IPS-18c (cell line): ENCODE measurements around the gene PODXL2.

Experiments
- H3K4me3 ChIP-seq: 2 replicates; pipeline ENCODE4 v1.7.0; 2013; ENCODE audit warnings: low read depth, mild to moderate bottlenecking, low read length, moderate library complexity; ENCODE audit not compliant: insufficient read depth
- H3K9me3 ChIP-seq: one replicate; pipeline ENCODE4 v1.6.1; 2013; ENCODE audit warnings: mild to moderate bottlenecking, low read length, moderate library complexity; ENCODE audit not compliant: control insufficient read depth, insufficient read depth

The PODXL2 gene

DNA sequence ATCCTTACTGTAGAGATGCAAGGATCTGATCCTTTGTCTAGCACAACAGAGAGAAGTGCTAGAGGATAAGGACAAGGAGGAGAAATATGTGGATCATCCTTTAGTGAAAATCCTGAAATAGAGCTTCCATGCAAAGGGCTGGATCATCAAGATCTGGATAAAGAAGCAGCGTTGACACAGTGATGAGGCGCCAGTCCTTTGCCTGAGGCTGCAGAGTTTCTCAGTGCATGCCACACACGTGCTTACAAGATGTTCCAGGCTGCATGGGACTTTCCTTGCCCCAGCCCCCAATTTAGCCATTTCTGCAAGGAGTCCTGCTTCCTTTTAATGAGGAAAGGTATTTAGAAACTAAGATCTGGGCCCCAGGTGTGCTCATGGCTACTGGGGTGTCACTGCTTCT, 36.6 kb downstream of the PODXL2 start:
- no peaks in the 10 kb centered on the region for H3K9me3 ChIP-seq
- H3K4me3 ChIP-seq, result no peak overlapping the region

DNA sequence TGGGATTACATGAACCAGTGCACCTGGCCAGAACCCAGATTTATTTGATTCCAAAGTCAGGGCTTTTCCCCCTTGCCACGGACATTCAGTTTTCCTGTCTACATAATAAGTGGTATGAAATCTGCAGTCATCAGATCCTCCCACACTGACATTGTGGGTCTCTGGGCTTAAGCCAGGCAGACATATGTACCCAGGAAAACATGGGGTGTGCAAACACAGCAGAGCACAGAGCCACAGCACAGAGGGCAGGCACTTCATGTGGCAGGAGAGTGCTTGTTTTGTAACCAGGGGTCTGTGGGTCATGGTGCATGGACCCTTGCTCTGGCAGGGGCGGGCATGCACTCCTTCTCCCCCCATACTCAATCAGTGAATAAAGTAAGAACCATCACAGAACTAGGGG, 37.7 kb downstream of the PODXL2 start:
- H3K4me3 ChIP-seq, result no peak overlapping the region
- H3K9me3 ChIP-seq, result no peaks in the 10 kb centered on the region

DNA sequence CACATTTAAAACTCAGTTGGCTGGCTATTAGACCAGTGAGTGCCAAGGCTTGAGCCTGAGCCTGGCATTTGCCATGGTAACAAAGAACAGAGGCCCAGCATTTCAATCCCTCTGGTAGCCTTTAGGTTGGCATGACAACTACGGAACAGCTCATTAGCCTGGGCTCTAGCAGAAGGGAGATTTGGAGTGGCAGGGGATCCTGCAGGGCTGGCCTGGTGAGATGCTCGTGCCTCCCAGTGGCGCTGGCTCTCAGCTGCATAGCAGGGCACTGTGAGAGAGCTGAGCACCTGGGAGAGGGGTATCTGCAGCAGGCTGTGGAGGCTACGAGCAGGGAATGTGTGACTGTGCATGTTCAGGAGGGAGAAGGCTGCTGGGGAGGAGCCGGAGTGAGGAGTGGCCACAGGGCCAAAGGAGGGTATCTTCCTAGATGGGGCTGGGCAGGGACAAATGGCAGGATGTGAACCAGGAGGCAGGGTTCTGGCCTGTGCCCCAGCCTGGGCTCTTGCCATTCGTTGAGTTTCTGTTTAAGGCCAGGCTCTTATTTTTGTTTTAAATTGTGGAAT, 38.2 kb downstream of the PODXL2 start:
- Histone ChIP-seq H3K4me3 (no peak overlapping the region), H3K9me3 (no peaks in the 10 kb centered on the region)

DNA sequence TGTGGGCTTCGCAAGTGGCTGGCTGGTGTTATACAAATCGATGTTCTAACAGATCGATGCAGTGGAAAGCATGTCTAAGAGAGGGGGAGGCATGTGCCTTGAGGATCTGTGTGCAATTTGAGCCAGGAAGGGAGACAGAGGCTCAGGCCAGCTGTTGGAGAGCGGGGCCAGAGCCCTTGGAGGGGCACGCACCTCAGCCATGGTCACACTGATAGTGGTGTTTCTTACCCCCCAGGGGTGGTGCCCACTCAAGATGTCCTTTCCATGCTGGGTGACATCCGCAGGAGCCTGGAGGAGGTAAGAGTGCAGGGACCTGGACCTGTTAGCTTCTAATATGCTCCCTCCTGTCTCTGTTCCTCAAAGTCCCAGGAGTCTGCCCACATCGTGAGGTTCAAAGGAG, 39.9 kb downstream of the PODXL2 start:
- no peaks in the 10 kb centered on the region for H3K9me3 ChIP-seq

DNA sequence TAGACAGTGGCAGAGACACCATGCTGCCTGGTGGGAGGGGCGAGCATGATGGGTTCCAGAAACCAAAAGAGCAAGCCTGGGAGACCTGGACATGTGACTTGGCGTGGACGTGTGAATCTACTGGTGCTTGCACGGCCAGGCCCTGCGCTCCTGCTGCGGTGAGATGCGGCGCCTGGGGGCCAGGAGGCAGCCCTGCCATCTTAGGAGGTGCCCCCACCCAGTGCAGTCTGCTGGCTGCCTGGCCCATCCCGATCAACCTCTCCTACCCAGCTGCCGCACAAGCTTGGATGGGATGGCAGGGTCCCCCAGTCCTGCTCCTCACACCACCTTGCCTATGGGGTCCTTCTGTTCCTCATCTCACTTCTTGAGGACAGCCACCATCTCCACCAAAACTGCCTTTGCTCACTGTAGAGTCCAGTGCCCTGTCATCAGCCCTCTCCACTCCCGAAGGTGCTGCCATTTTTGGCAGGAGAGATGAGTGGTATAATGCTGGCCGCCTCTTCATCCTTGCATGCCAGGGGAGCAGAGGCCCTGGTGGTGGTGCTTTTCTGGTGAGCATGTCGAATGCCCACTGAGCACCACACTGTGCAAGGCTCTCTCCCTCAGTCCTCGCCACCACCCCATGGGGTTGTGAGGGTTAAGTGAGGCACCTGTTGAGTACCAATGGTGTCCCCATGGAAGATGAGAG, 40.7 kb downstream of the PODXL2 start:
- H3K4me3 ChIP-seq, result no peak overlapping the region
- no peaks in the 10 kb centered on the region for H3K9me3 ChIP-seq

More for the DNA sequence above, 39.9 kb downstream of the PODXL2 start:
- no peak overlapping the region for H3K4me3 ChIP-seq

DNA sequence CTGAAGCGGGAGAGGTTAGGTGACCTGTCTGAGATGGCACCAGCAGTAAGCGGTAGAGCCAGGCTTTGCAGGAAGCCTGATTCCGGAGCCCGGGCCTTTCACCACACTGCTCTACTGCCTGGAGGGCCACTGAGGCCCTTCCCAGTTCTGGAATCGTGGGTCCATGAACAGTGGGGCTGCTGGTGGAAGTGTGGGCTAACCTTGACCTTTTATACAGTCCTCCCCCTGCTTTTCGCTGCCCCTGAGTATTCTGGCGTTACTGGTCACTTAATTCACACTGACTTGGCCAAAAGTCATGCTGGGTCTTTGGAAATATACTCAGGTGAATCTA, 41.2 kb downstream of the PODXL2 start:
- H3K9me3 ChIP-seq, result no peaks in the 10 kb centered on the region
- H3K4me3 ChIP-seq, result no peak overlapping the region

DNA sequence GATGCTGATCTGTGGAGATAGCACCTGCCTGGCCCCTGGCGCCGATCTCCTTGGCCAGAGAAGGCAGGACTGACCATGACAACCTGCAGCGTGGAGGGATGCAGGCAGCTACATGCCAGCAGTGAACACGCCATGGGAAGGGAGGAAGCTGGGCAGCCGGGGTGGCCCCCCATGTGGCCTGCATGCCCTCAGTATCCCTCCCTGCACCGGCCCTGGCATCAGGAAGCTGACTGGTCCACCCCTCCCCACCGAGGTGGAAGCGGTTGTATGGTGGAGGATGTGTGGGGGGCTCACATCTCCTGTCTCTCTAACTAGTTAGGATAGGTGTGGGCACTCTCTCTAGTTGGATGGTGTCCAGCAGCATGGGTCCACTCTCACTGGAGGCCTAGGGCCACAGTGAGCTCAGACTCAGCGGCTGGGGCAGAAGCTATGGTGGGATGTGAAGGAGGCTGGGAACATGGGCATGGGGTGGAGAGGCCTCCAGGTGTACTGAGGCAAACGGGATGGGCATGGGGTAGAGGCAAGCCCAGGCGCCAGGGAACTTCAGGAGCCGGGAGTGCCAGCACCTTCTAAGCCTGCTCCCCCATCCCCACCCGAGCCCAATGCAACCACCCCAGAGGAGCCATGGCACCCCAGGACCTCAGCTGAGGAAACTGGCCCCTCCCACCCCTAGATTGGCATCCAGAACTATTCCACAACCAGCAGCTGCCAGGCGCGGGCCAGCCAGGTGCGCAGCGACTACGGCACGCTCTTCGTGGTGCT, 42.0 kb downstream of the PODXL2 start:
- Histone ChIP-seq H3K9me3 (no peaks in the 10 kb centered on the region), H3K4me3 (no peak overlapping the region)

DNA sequence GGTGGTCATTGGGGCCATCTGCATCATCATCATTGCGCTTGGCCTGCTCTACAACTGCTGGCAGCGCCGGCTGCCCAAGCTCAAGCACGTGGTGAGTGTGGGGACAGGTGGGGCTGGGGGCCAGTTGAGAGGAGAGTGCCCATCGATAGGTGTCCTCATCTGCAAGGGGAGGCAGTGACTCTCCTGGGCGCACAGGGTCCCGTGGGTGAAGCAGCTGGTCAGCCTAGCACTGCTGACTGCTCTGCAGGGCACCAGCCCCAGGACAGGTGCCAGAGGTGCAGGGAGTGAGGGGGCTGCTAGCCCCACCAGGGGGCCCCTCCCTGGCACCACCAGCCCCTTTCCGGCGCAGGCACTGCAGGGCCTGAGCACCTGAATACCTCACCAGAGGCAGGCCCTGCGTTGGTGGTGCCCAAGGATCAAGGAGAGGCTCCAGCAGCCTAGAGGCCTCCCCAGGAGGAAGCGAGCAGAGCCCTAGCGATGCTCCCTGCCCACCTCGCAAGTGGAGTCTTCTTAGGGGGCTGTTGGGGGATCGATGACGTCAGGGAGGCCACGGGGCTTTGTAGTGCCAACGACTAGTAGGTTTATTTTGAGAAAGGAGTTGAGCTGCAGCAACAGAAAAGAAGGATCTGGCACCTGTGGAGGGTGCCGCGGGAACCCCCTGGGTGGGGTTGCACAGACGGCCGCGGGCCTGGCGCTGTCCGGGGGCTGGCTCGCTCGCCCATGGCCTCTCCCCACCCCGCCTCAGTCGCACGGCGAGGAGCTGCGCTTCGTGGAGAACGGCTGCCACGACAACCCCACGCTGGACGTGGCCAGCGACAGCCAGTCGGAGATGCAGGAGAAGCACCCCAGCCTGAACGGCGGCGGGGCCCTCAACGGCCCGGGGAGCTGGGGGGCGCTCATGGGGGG, 42.8 kb downstream of the PODXL2 start:
- peak overlapping the region; percentile 67 for H3K4me3 ChIP-seq
- H3K9me3 ChIP-seq, result no peaks in the 10 kb centered on the region

DNA sequence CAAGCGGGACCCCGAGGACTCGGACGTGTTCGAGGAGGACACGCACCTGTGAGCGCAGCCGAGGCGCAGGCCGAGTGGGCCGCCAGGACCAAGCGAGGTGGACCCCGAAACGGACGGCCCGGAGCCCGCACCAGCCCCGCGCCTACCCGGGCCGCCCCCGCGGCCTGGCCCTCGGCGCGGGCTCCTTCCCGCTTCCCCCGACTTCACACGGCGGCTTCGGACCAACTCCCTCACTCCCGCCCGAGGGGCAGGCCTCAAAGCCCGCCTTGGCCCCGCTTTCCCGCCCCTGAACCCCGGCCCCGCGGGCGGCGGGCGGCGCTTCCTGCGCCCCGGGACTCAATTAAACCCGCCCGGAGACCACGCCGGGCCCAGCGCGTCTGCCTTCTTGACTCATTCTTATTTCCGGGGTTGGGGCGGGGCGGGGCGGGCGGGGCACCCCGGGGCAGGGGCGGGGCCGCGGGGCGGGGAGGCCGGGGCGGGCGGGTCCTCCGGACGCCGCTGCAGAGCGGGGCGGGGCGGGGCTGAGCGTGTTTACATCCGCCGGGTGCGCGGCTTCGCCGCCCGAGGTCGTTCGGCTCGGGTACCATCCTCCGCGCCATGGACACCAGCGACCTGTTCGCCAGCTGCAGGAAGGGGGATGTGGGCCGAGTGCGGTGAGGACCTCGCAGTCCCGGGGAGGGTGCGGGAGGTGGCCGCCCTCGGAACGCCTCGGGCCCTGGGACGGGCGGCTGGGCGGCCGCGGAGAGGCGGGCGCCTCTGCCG, 43.6 kb downstream of the PODXL2 start, which contains the start of gene ABTB1:
ABTB1 (plus strand) TSS at position 524 of the 762 bp plus-strand sequence; CDS start at position 598, 74 bp downstream.
- Histone ChIP-seq H3K9me3 (no peaks in the 10 kb centered on the region), H3K4me3 (peak within 1 kb of the TSS; percentile 78)

DNA sequence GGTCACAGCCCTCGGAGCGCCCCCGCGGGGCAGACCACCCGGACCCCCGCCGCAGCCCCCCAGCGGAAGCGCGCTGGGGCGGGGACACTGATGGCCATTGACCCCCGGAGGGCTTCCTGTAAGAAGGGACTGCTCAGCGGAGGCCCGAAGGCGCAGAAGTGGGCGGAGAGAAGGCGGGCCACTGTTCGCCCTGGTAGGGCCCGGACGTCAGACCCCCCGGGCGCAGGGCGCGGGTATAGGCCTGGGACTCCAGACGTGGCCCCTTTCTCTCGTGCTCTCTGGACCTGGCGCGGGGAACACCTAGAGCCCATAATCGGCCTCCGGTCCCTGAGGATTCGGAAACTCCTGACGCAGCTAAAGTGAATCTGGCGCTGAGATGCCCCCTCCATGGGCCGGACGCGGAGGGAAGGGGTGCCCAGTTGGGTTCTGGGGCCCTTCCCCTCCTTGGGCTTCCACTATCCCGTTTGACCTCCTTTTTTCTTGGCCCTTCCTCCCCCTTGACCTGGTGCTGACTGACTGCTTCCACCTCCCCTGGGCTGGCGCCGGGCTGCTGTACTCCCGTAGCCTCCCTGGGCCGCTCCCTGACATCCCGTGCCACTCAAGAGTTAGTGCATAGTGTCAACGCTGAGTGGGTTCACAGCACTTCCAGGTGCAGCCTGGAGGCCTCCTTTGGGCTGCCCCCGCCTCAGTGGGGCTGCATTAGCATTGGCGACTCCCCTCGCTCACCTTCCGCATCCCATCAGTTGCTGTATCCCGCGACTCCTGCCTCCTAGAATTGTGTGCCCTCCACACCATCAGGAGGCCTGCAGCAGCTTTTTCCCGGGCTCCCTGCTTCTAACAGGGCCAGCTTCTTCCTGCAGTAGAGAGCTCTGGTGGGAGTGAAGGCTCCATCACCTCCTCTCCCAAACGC, 44.5 kb downstream of the PODXL2 start:
- peak overlapping the region; percentile 78 for H3K4me3 ChIP-seq

DNA sequence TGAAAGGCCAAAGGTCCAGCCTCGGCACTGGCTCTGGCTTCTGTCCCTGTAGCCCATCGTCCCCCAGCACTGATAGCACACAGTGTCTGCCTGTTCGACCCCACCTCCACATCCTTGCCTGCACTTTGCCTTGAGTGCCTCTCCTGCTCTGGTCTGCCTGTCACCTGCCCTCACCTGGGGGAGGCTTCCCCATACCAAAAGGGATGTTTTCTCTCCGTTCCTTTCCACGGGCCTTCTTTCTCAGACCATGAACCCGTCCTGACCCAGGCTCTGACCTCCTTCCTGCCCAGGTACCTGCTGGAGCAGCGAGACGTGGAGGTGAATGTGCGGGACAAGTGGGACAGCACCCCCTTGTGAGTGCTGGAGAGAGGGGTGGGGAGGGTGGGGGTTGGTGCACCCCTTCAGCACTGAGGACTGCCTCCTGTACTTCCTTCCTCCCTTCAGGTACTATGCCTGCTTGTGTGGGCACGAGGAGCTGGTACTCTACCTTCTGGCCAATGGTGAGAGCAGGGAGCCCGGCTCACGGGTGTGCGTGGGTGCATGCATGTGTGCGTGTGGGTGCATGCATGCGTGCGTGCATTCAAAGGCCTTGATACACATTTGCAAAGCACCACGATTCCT, 45.2 kb downstream of the PODXL2 start:
- Histone ChIP-seq H3K4me3 (no peak overlapping the region), H3K9me3 (no peaks in the 10 kb centered on the region)

More for the DNA sequence above, 44.5 kb downstream of the PODXL2 start:
- H3K9me3 ChIP-seq, result no peaks in the 10 kb centered on the region

DNA sequence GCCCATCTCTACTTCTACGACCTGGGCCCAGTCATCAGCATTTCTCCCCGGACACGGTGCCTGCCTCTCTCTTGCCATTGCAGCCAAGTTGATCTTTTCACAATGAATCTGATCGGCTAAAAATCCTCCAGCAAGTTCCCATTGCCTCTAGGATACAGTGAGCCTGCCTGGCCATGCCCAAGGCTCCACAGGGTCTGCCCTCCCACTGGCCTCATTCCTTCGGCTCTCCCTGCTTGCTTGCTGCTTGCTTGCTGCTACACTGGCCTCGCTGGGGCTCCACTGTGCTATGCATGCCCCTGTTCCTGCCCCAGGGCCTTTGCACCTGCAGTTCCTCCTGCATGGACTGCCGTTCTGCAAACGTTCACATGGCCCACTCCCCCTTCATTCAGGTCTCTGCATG, 45.8 kb downstream of the PODXL2 start:
- H3K9me3 ChIP-seq, result no peaks in the 10 kb centered on the region
- H3K4me3 ChIP-seq, result no peak overlapping the region

DNA sequence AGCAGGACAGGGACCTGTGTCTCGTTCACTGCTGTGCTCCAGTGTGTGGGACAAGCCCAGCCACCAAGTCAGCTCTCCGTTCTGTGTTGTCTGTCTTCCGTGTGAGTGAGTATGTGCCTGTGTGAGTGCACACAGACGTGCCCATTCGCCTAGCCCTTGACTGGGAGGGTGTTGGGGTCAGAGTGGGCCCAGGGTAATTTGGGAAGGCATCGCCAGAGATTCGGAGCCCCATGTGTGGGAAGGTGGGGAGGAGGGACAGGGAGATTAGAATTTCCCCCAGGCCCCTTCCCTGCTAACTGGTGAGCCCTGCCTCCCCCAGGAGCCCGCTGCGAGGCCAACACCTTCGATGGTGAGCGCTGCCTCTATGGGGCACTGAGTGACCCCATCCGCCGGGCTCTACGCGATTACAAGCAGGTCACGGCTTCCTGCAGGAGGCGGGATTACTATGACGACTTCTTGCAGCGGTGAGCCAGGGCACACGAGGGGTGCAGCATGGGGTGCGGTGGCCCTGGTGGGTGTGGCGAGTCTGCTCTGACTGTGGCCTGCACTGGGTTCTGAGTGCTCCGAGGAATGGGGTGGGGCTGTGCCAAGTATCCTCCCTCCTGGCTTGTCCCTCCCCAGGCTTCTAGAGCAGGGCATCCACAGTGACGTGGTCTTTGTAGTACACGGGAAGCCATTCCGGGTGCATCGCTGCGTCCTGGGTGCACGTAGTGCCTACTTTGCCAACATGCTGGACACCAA, 46.8 kb downstream of the PODXL2 start:
- Histone ChIP-seq H3K9me3 (no peaks in the 10 kb centered on the region), H3K4me3 (no peak overlapping the region)

DNA sequence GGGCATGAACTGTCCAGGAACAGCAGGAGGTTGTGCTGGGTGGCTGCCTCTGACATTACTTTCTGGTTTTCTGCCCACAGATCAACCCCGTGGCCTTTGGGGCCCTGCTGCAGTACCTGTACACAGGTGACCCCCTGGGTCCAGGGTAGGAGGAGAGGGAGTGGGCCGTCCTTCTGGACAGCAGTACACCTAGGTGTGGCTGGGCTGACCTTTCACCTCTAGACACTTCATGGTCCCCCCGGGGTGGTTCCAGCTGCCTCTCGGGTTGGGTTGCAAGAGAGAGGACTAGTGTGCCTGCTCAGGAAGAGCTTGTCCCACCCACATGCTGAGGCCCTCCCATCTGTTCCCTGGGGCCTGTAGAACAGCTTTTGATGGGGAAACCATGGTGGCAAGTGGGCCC, 47.5 kb downstream of the PODXL2 start:
- Histone ChIP-seq H3K4me3 (no peak overlapping the region), H3K9me3 (no peaks in the 10 kb centered on the region)

DNA sequence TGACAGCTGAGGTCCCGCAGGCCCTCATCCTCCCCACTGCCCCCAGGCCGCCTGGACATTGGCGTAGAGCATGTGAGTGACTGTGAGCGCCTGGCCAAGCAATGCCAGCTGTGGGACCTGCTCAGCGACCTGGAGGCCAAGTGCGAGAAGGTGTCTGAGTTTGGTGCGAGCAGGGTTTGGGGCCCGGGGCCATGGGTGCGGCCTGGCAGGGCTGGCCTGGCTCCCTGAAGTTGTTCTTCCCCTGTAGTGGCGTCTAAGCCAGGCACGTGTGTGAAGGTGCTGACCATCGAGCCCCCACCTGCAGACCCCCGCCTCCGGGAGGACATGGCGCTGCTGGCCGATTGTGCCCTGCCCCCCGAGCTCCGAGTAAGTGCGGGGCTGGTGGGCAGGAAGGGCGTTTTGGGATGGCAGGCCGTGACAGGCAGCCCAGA, 48.0 kb downstream of the PODXL2 start:
- no peaks in the 10 kb centered on the region for H3K9me3 ChIP-seq
- H3K4me3 ChIP-seq, result no peak overlapping the region
